Fibroblast of skin of left quadriceps (primary cell): Measurements from ENCODE around the gene LRP5.
"Not testable (repeated sequence)": the region's sequence is repeated elsewhere in the genome, so short reads cannot be mapped to it uniquely, and the experiment has no call there.

Experiments used
- DNase-seq, 2 experiments: peaks; one replicate each; pipeline ENCODE4 v3.0.0-alpha.2; 2013; ENCODE audit warnings: low read depth in 2 of 2

LRP5 gene

GRCh38 chr11:68282141-68282860 lies 30.1 kb upstream of the LRP5 start:
- DNase-seq, result no peak

GRCh38 chr11:68282861-68283230 lies 29.5 kb upstream of the LRP5 start:
- no peak for DNase-seq

GRCh38 chr11:68284588-68284987 lies 27.8 kb upstream of the LRP5 start:
- not testable (repeated sequence) for DNase-seq

- DNase-seq, result no peak
These were observed 25.0 kb upstream of the LRP5 start for GRCh38 chr11:68287419-68287818.

- DNase-seq, result no peak
These were observed 22.9 kb upstream of the LRP5 start for GRCh38 chr11:68289456-68289855.

GRCh38 chr11:68293708-68294107 lies 18.7 kb upstream of the LRP5 start:
- no peak for DNase-seq

- DNase-seq, result no peak
These were observed 17.1 kb upstream of the LRP5 start for GRCh38 chr11:68295271-68295670.

GRCh38 chr11:68295940-68296339 lies 16.5 kb upstream of the LRP5 start:
- no peak for DNase-seq

- no peak for DNase-seq
These were observed 15.9 kb upstream of the LRP5 start for GRCh38 chr11:68296344-68297051.

- DNase-seq, result no peak
These were observed 15.4 kb upstream of the LRP5 start for GRCh38 chr11:68297052-68297378.

GRCh38 chr11:68297494-68297811 lies 14.9 kb upstream of the LRP5 start:
- DNase-seq, result no peak

- DNase-seq, result peak in 1 of 2 experiments; percentile 21
These were observed 14.4 kb upstream of the LRP5 start for GRCh38 chr11:68297812-68298658.

- no peak for DNase-seq
These were observed 13.5 kb upstream of the LRP5 start for GRCh38 chr11:68298659-68299516.

- DNase-seq, result not testable (repeated sequence)
These were observed 12.9 kb upstream of the LRP5 start for GRCh38 chr11:68299517-68299879.

- DNase-seq, result no peak
These were observed 12.1 kb upstream of the LRP5 start for GRCh38 chr11:68300076-68300830.

GRCh38 chr11:68302256-68302655 lies 10.1 kb upstream of the LRP5 start:
- DNase-seq, result no peak

GRCh38 chr11:68302670-68303069 lies 9.7 kb upstream of the LRP5 start:
- DNase-seq, result no peak

- DNase-seq, result no peak
These were observed 9.3 kb upstream of the LRP5 start for GRCh38 chr11:68303083-68303482.

GRCh38 chr11:68303982-68304780 lies 8.2 kb upstream of the LRP5 start:
- DNase-seq, result no peak

- DNase-seq, result no peak
These were observed 5.8 kb upstream of the LRP5 start for GRCh38 chr11:68306636-68307035.
